ENCODE data around the gene TMED10. TPM values are rescaled to one million over a fixed set of nuclear protein-coding genes. Genes with fewer than 3 reads are reported as not detected.

The TMED10 gene
- total RNA-seq, 2 donors from 2014 or later = 264 to 267 TPM

DNA sequence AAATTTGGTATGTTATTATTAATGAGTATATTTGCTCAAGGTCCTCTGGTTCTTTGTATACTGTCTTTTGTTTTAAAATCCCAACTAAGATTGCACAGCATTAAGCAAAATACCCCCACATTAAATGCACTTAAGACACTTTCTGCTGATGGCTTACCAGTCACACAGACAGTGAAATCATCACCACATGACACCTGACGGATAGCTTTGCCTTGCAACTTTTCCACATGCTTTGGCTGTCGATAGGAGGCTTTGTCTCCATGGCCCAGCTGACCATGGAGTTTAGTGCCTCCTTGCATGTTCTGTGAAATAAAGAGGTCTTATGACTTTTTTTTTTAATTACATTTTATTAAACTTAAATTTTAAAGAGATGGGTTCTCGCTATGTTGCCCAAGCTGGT lies 69.2 kb downstream of the TMED10 start:
- 100% methylated on average over 2 to 3 of the region's 3 CpGs for WGBS, 2 experiments (ENCODE audit: insufficient coverage in 1 of 2, insufficient read length in 1 of 2)
- H3K27ac ChIP-seq (ENCODE audit: low read depth, low read length) = no peak overlapping the region
- no peak overlapping the region for H3K4me3 ChIP-seq (ENCODE audit: low read length)
- no peaks in the 10 kb centered on the region for H3K27me3 ChIP-seq (ENCODE audit: control insufficient read depth, insufficient read depth, low read length, poor library complexity, severe bottlenecking)
- Mint-ChIP-seq H3K36me3 (ENCODE audit: low read depth) (peaks cover 72% of the 10 kb centered on the region), H3K9me3 (no peaks in the 10 kb centered on the region), H3K27ac (no peak overlapping the region), H3K4me1 (no peaks in the 10 kb centered on the region), H3K4me3 (no peak overlapping the region), H3K27me3 (ENCODE audit: insufficient read depth) (no peaks in the 10 kb centered on the region)
- H3K4me1 ChIP-seq (ENCODE audit: control insufficient read depth, insufficient read depth, low read length) = no peaks in the 10 kb centered on the region
- no peak for DNase-seq
- H3K9me3 ChIP-seq (ENCODE audit: control insufficient read depth, low read length) = no peaks in the 10 kb centered on the region
- peaks cover 75% of the 10 kb centered on the region for H3K36me3 ChIP-seq (ENCODE audit: control insufficient read depth, insufficient read depth, low read length)
- no peak overlapping the region for H3K9ac ChIP-seq (ENCODE audit: extremely low read depth, low read length, poor library complexity, severe bottlenecking)
- TF ChIP-seq, protein P1, sequence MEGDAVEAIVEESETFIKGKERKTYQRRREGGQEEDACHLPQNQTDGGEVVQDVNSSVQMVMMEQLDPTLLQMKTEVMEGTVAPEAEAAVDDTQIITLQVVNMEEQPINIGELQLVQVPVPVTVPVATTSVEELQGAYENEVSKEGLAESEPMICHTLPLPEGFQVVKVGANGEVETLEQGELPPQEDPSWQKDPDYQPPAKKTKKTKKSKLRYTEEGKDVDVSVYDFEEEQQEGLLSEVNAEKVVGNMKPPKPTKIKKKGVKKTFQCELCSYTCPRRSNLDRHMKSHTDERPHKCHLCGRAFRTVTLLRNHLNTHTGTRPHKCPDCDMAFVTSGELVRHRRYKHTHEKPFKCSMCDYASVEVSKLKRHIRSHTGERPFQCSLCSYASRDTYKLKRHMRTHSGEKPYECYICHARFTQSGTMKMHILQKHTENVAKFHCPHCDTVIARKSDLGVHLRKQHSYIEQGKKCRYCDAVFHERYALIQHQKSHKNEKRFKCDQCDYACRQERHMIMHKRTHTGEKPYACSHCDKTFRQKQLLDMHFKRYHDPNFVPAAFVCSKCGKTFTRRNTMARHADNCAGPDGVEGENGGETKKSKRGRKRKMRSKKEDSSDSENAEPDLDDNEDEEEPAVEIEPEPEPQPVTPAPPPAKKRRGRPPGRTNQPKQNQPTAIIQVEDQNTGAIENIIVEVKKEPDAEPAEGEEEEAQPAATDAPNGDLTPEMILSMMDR (conservative IDR thresholded peaks at IDR 0.05) = no peak

DNA sequence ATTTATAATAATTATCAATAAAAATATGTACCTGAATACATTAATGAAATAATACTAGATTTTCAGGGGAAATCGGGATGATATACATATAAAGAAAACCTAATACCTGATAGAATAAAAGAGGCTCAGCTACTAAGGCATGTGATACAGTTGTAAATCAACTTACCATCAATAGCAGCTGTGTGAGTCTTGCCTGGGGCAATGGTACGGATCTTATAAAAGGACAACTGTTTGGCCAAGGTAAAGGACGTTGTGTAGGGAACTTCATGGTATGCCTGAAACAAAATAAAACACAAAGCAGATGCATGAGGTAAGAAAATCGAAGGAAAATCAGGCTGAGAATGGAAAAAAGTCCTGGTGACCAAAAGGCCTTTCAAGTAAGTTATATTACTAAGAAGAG lies 74.9 kb downstream of the TMED10 start:
- no peaks in the 10 kb centered on the region for H3K4me1 Mint-ChIP-seq
- H3K27ac Mint-ChIP-seq = no peak overlapping the region
- Histone ChIP-seq H3K27ac (ENCODE audit: low read depth, low read length) (no peak overlapping the region), H3K27me3 (ENCODE audit: control insufficient read depth, insufficient read depth, low read length, poor library complexity, severe bottlenecking) (no peaks in the 10 kb centered on the region), H3K4me1 (ENCODE audit: control insufficient read depth, insufficient read depth, low read length) (no peaks in the 10 kb centered on the region), H3K36me3 (ENCODE audit: control insufficient read depth, insufficient read depth, low read length) (peaks cover 67% of the 10 kb centered on the region), H3K9me3 (ENCODE audit: control insufficient read depth, low read length) (no peaks in the 10 kb centered on the region), H3K9ac (ENCODE audit: extremely low read depth, low read length, poor library complexity, severe bottlenecking) (no peak overlapping the region), H3K4me3 (ENCODE audit: low read length) (no peak overlapping the region)
- H3K9me3 Mint-ChIP-seq = no peaks in the 10 kb centered on the region
- H3K4me3 Mint-ChIP-seq = no peak overlapping the region
- WGBS, 2 experiments (ENCODE audit: insufficient coverage in 1 of 2, insufficient read length in 1 of 2) = 95% methylated on average over 2 to 3 of the region's 4 CpGs
- TF ChIP-seq, protein P1 (conservative IDR thresholded peaks at IDR 0.05) = no peak
- no peak for DNase-seq
- H3K27me3 Mint-ChIP-seq (ENCODE audit: insufficient read depth) = no peaks in the 10 kb centered on the region
- peaks cover 78% of the 10 kb centered on the region for H3K36me3 Mint-ChIP-seq (ENCODE audit: low read depth)

DNA sequence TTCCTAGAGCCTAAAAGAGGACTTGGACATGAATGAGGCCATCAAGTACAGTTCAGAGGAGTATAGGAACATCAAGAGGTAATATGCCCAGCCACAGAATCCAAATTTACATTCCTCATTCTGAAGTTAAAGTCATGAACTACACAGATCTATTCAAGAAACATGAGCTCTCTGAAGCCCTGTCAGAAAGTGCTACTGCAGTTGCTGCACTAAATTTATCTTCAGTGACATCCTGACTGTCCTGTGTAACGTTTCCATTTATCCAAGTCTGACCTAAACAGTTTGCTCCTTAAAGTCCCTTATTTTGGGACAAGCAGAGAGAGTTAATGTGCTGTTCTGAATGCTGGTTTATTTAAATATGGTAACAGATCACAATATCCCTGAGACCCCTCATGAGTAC lies 77.7 kb downstream of the TMED10 start:
- no peaks in the 10 kb centered on the region for H3K9me3 Mint-ChIP-seq
- Histone ChIP-seq H3K9me3 (ENCODE audit: control insufficient read depth, low read length) (no peaks in the 10 kb centered on the region), H3K4me3 (ENCODE audit: low read length) (no peak overlapping the region), H3K4me1 (ENCODE audit: control insufficient read depth, insufficient read depth, low read length) (no peaks in the 10 kb centered on the region), H3K27ac (ENCODE audit: low read depth, low read length) (no peak overlapping the region), H3K36me3 (ENCODE audit: control insufficient read depth, insufficient read depth, low read length) (peaks cover 78% of the 10 kb centered on the region), H3K9ac (ENCODE audit: extremely low read depth, low read length, poor library complexity, severe bottlenecking) (no peak overlapping the region), H3K27me3 (ENCODE audit: control insufficient read depth, insufficient read depth, low read length, poor library complexity, severe bottlenecking) (no peaks in the 10 kb centered on the region)
- no peak overlapping the region for H3K4me3 Mint-ChIP-seq
- H3K27ac Mint-ChIP-seq = no peak overlapping the region
- no peaks in the 10 kb centered on the region for H3K27me3 Mint-ChIP-seq (ENCODE audit: insufficient read depth)
- no peaks in the 10 kb centered on the region for H3K4me1 Mint-ChIP-seq
- peaks cover 70% of the 10 kb centered on the region for H3K36me3 Mint-ChIP-seq (ENCODE audit: low read depth)
- WGBS, 2 experiments (ENCODE audit: insufficient coverage in 1 of 2, insufficient read length in 1 of 2) = 90 to 95% methylated on average over 1 of the region's 1 CpG
- TF ChIP-seq, protein P1 (conservative IDR thresholded peaks at IDR 0.05) = no peak
- DNase-seq = no peak
